Panc1 (cell line): ENCODE results near the gene NPLOC4. TPM values are rescaled to one million over a fixed set of nuclear protein-coding genes. Genes with fewer than 3 reads are reported as not detected.
A peak's percentile ranks its signal among the peaks of the same experiment; 100 is the strongest.

Experiments
- ATAC-seq: fragments of 200-7000 bp; cut with Tn5 transposase; 2 replicates; pipeline ENCODE4 v1.9.1; 2020; ENCODE audit warnings: mild to moderate bottlenecking, moderate library complexity
- BruUV-seq: library from RNA; stranded (reverse); fragments of 400-500 nt; replicated peaks from 2 replicates; lab custom pipeline; 2021; lab: Mats Ljungman, UMichigan
- CTCF ChIA-PET: fragments of 300-600 bp; sonication (Branson Sonifier 250); formaldehyde crosslinking; loops from one replicate; lab custom pipeline; 2022; ENCODE audit warnings: antibody characterized with exemption; lab: Charles Lee
- POLR2A ChIA-PET: fragments of 300-600 bp; sonication (Branson Sonifier 250); formaldehyde crosslinking; loops from one replicate; lab custom pipeline; 2022; ENCODE audit warnings: antibody characterized with exemption; lab: Charles Lee
- DNase-seq: peaks from one replicate; pipeline ENCODE4 v3.0.0-alpha.2; 2010; ENCODE audit warnings: low read depth, low spot score
- H3K27ac ChIP-seq: 2 replicates; pipeline ENCODE4 v1.5.1; 2011; ENCODE audit warnings: mild to moderate bottlenecking, low read length, inconsistent platforms
- H3K27me3 ChIP-seq: fragments of 200-500 bp; sonication (Bioruptor generic); 2 replicates; pipeline ENCODE4 v1.6.0; 2014; ENCODE audit warnings: low read length, inconsistent platforms; ENCODE audit not compliant: control insufficient read depth, insufficient read depth
- H3K36me3 ChIP-seq: fragments of 200-500 bp; sonication (Bioruptor generic); 2 replicates; pipeline ENCODE4 v1.5.1; 2014; ENCODE audit warnings: inconsistent platforms, mild to moderate bottlenecking, low read length, moderate library complexity; ENCODE audit not compliant: control insufficient read depth, insufficient read depth
- H3K4me1 ChIP-seq: 2 replicates; pipeline ENCODE4 v1.5.1; 2011; ENCODE audit warnings: inconsistent platforms, mild to moderate bottlenecking, low read length, moderate library complexity; ENCODE audit not compliant: control insufficient read depth, insufficient read depth
- H3K4me3 ChIP-seq, 2 experiments: 2 replicates each; pipeline ENCODE4 v1.5.1; 2011 to 2012; ENCODE audit warnings: low read depth in 2 of 2, low read length in 2 of 2, mild to moderate bottlenecking in 2 of 2, inconsistent platforms in 1 of 2, moderate library complexity in 1 of 2
- H3K9me3 ChIP-seq: fragments of 200-500 bp; sonication (Bioruptor generic); 2 replicates; pipeline ENCODE4 v1.5.1; 2014; ENCODE audit warnings: low read depth, mild to moderate bottlenecking, inconsistent platforms, low read length, moderate library complexity; ENCODE audit not compliant: control insufficient read depth, insufficient read depth
- POLR2AphosphoS5 ChIP-seq: IDR thresholded peaks from 2 replicates; pipeline ENCODE4 v1.6.1; 2012; ENCODE audit warnings: mild to moderate bottlenecking, low read depth, low read length, moderate library complexity
- SIN3A ChIP-seq: IDR thresholded peaks from 2 replicates; pipeline ENCODE4 v1.6.1; 2012; ENCODE audit warnings: low read depth, mild to moderate bottlenecking, low read length, moderate library complexity, borderline replicate concordance; ENCODE audit not compliant: insufficient read depth
- TCF7L2 ChIP-seq: IDR thresholded peaks from 2 replicates; pipeline ENCODE4 v1.6.1; 2011; ENCODE audit warnings: mild to moderate bottlenecking, low read depth, low read length, inconsistent platforms
- in situ Hi-C: cut with HindIII; loops from 2 replicates; pipeline ENCODE4 v1.10.0; 2016; ENCODE audit warnings: low sequenced_read_pairs, low pct_unique_long_range_greater_than_20kb
- intact Hi-C: fragments of 100-400 bp; cut with micrococcal nuclease; formaldehyde crosslinking; loops from one replicate; pipeline ENCODE4 v1.10.0; 2022; ENCODE audit not compliant: unreplicated experiment
- total RNA-seq: library from RNA; stranded (reverse); gene quantifications from one replicate; pipeline ENCODE4 v1.2.1, GENCODE V29; 2021; ENCODE audit not compliant: unreplicated experiment
- TF ChIP-seq, protein P1 (sequence below): fragments of 450-650 bp; IDR thresholded peaks from 2 replicates; pipeline ENCODE4 v1.5.1; 2017; ENCODE audit warnings: mild to moderate bottlenecking
- TF ChIP-seq, protein P2 (sequence below), 2 experiments: IDR thresholded peaks; 2 replicates each; pipeline ENCODE4 v1.6.1; 2011 to 2012; ENCODE audit warnings: low read depth in 2 of 2, control low read depth in 1 of 2, low read length in 1 of 2, mild to moderate bottlenecking in 1 of 2, moderate library complexity in 1 of 2; ENCODE audit not compliant: insufficient read depth in 1 of 2

The NPLOC4 gene
- total RNA-seq, 1 experiment from 2014 or later = 246 TPM

DNA sequence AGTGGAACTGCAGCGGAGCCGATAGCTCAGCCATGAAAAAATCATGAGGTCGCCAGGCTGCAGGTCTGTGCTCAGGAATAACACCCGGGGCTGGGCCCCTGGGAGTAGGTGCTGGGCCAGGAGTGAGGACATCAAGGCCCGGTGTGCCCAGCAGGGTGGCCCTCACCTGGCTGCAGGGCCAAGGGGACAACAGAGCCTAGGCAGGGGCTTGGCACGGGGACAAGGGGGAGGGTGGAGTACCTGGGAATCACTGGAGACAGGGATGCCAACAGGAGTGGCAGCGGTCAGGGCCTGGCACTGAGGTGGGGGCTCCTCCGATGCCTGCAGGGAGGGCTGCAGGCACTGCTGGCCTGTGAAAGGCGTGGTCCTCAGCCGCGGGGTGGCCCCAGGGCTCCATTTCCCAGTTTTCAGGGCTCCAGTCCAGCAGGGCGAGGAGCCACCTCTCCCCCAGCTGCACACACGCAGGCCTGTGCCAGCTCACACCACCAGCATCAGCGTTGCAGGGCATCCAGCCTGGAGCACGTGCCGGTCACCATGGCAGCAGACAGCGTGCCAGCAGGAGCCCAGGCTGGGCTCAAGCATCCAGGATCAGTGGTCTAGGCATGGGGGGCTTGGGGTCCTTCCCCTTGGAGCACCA is 113.4 kb downstream of the NPLOC4 start:
- POLR2A ChIA-PET = no interaction called here
- no peak for TF ChIP-seq SIN3A
- TF ChIP-seq, protein P1, sequence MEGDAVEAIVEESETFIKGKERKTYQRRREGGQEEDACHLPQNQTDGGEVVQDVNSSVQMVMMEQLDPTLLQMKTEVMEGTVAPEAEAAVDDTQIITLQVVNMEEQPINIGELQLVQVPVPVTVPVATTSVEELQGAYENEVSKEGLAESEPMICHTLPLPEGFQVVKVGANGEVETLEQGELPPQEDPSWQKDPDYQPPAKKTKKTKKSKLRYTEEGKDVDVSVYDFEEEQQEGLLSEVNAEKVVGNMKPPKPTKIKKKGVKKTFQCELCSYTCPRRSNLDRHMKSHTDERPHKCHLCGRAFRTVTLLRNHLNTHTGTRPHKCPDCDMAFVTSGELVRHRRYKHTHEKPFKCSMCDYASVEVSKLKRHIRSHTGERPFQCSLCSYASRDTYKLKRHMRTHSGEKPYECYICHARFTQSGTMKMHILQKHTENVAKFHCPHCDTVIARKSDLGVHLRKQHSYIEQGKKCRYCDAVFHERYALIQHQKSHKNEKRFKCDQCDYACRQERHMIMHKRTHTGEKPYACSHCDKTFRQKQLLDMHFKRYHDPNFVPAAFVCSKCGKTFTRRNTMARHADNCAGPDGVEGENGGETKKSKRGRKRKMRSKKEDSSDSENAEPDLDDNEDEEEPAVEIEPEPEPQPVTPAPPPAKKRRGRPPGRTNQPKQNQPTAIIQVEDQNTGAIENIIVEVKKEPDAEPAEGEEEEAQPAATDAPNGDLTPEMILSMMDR = no peak; the same call in 1 of the 2 replicates
- no peak; the same call in 1 of the 2 replicates for TF ChIP-seq POLR2AphosphoS5
- TF ChIP-seq, protein P2, sequence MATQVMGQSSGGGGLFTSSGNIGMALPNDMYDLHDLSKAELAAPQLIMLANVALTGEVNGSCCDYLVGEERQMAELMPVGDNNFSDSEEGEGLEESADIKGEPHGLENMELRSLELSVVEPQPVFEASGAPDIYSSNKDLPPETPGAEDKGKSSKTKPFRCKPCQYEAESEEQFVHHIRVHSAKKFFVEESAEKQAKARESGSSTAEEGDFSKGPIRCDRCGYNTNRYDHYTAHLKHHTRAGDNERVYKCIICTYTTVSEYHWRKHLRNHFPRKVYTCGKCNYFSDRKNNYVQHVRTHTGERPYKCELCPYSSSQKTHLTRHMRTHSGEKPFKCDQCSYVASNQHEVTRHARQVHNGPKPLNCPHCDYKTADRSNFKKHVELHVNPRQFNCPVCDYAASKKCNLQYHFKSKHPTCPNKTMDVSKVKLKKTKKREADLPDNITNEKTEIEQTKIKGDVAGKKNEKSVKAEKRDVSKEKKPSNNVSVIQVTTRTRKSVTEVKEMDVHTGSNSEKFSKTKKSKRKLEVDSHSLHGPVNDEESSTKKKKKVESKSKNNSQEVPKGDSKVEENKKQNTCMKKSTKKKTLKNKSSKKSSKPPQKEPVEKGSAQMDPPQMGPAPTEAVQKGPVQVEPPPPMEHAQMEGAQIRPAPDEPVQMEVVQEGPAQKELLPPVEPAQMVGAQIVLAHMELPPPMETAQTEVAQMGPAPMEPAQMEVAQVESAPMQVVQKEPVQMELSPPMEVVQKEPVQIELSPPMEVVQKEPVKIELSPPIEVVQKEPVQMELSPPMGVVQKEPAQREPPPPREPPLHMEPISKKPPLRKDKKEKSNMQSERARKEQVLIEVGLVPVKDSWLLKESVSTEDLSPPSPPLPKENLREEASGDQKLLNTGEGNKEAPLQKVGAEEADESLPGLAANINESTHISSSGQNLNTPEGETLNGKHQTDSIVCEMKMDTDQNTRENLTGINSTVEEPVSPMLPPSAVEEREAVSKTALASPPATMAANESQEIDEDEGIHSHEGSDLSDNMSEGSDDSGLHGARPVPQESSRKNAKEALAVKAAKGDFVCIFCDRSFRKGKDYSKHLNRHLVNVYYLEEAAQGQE (IDR thresholded peaks at IDR 0.05; ENCODE audit: insufficient read depth in 1 of 2, low read depth in 2 of 2, low read length in 1 of 2) = no peak
- no peak for TF ChIP-seq TCF7L2
- in situ Hi-C loops = no loop called here
- H3K36me3 ChIP-seq = no peaks in the 10 kb centered on the region
- no peaks in the 10 kb centered on the region for H3K9me3 ChIP-seq
- DNase-seq (no peak), ATAC-seq (no peak)
- no TSS peak for BruUV-seq
- peaks cover 24% of the 10 kb centered on the region for H3K4me1 ChIP-seq
- intact Hi-C loops = no loop called here
- H3K27ac ChIP-seq = no peak overlapping the region
- CTCF ChIA-PET = no interaction called here
- no peak overlapping the region for H3K4me3 ChIP-seq
- no peaks in the 10 kb centered on the region for H3K27me3 ChIP-seq

DNA sequence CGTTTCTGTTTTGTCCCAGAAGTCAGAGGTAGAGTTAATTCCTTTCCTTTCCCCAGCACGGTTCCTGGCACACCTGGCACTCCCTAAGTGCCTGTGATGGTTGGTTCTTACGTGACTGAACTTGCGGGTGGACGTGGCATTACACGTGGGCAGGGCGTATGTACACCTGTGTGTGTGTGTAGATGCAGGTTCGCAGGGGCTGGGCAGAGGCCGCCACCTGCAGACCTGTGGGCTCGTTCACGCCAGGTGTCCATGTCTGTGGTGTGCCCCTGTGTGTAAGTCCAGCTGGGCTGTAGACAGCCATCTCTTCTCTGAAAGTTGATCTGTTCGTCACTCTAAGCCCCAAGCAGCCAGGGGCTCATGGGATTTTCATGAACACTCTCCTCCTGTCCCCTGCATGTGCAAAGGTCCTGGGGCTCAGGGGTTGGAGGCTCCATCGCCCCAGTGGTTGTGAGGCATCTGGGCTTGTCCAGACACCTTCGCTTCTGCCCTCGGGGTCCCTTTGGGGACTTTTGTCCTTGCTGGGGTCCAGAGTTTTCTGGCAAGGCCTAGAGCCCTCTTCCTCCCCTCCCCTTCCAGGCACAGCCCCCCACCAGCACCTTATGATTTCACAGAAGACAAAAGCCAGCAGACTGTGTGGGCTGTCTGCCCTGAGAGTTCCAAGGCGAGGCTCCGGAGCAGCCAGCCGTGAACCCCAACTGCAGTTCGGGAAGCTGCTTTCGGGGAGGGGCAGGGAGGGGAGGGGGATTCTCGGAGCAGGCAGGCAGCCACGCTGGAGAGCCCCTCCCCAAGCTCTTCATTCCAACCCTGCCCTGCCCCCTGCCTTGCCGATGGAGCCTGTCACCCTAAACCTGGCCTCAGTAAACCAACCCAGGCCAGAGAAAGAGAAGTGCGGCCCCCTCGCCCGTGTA is 114.2 kb downstream of the NPLOC4 start:
- in situ Hi-C loops = no loop called here
- POLR2A ChIA-PET = no interaction called here

More for the DNA sequence above, 114.2 kb downstream of the NPLOC4 start:
- intact Hi-C loops = no loop called here
- CTCF ChIA-PET = no interaction called here
- ATAC-seq = no peak
- Histone ChIP-seq H3K27me3 (no peaks in the 10 kb centered on the region), H3K27ac (no peak overlapping the region), H3K4me1 (peaks cover 32% of the 10 kb centered on the region), H3K36me3 (no peaks in the 10 kb centered on the region), H3K4me3 (no peak overlapping the region), H3K9me3 (no peaks in the 10 kb centered on the region)
- BruUV-seq = TSS peak; percentile 53
- DNase-seq = no peak
- TF ChIP-seq, protein P2 (IDR thresholded peaks at IDR 0.05; ENCODE audit: insufficient read depth in 1 of 2, low read depth in 2 of 2, low read length in 1 of 2) = no peak
- 0 out of 2 replicates have a peak, but pooled peaks have one; percentile 32 for TF ChIP-seq SIN3A
